GM18505 (cell line): ENCODE results near the gene DIP2C.
"Not testable (repeated sequence)": the region's sequence is repeated elsewhere in the genome, so short reads cannot be mapped to it uniquely, and the experiment has no call there.

Experiments used
- ATAC-seq: cut with Tn5 transposase; IDR thresholded peaks from one replicate; pipeline ENCODE4 v1.9.1; 2021; ENCODE audit not compliant: unreplicated experiment
- POLR2A ChIP-seq: IDR thresholded peaks from 4 replicates; pipeline ENCODE4 v1.6.1; 2011; ENCODE audit warnings: borderline replicate concordance; ENCODE audit not compliant: insufficient read depth, insufficient read length; ENCODE audit errors: extremely low read depth

Gene DIP2C

GRCh38 chr10:633279-634245, 55.9 kb downstream of the DIP2C start:
- ATAC-seq = no peak
- no peak for TF ChIP-seq POLR2A

- not testable (repeated sequence) for ATAC-seq
Measured at GRCh38 chr10:632807-633177, 56.7 kb downstream of the DIP2C start.

GRCh38 chr10:632155-632806, 57.2 kb downstream of the DIP2C start:
- ATAC-seq = not testable (repeated sequence)

GRCh38 chr10:631266-631665, 58.2 kb downstream of the DIP2C start:
- no peak for TF ChIP-seq POLR2A
- no peak for ATAC-seq

GRCh38 chr10:630581-631073, 58.8 kb downstream of the DIP2C start:
- ATAC-seq = no peak
- no peak for TF ChIP-seq POLR2A

GRCh38 chr10:629186-629998, 60.1 kb downstream of the DIP2C start:
- no peak for ATAC-seq
- no peak for TF ChIP-seq POLR2A

GRCh38 chr10:628386-629045, 61.0 kb downstream of the DIP2C start:
- TF ChIP-seq POLR2A = no peak
- no peak for ATAC-seq

GRCh38 chr10:627032-627992, 62.2 kb downstream of the DIP2C start:
- no peak for TF ChIP-seq POLR2A
- no peak for ATAC-seq

GRCh38 chr10:625751-626711, 63.4 kb downstream of the DIP2C start:
- no peak for ATAC-seq
- no peak for TF ChIP-seq POLR2A

- ATAC-seq = no peak
- no peak for TF ChIP-seq POLR2A
Measured at GRCh38 chr10:625333-625696, 64.2 kb downstream of the DIP2C start.

GRCh38 chr10:624605-625332, 64.7 kb downstream of the DIP2C start:
- TF ChIP-seq POLR2A = no peak
- no peak for ATAC-seq

- TF ChIP-seq POLR2A = no peak
- ATAC-seq = no peak
Measured at GRCh38 chr10:624312-624604, 65.2 kb downstream of the DIP2C start.
